Hepatocyte (in vitro differentiated cells): ENCODE results near the gene ZNF385A. TPM values are rescaled to one million over a fixed set of nuclear protein-coding genes. Genes with fewer than 3 reads are reported as not detected.

Source experiments
- DNase-seq: peaks from one replicate; pipeline ENCODE4 v3.0.0-alpha.2; 2016; ENCODE audit warnings: low spot score
- H2AFZ ChIP-seq: fragments of 200-600 bp; sonication (generic); 2 replicates; pipeline ENCODE4 v1.6.0; 2016; ENCODE audit warnings: antibody characterized with exemption, mild to moderate bottlenecking
- H3K27ac ChIP-seq: fragments of 200-600 bp; sonication (generic); 2 replicates; pipeline ENCODE4 v1.5.1; 2016; ENCODE audit warnings: mild to moderate bottlenecking
- H3K27me3 ChIP-seq: fragments of 200-600 bp; sonication (generic); 2 replicates; pipeline ENCODE4 v1.6.1; 2016
- H3K36me3 ChIP-seq: fragments of 200-600 bp; sonication (generic); replicated peaks from 2 replicates; pipeline ENCODE4 v1.5.1; 2016; ENCODE audit warnings: low read depth; ENCODE audit not compliant: insufficient read depth
- H3K4me1 ChIP-seq: fragments of 200-600 bp; sonication (generic); 2 replicates; pipeline ENCODE4 v1.5.1; 2016; ENCODE audit warnings: mild to moderate bottlenecking, moderate library complexity; ENCODE audit not compliant: insufficient read depth
- H3K4me2 ChIP-seq: fragments of 200-600 bp; sonication (generic); 2 replicates; pipeline ENCODE4 v1.6.0; 2016
- H3K4me3 ChIP-seq: fragments of 200-600 bp; sonication (generic); 2 replicates; pipeline ENCODE4 v1.5.1; 2016; ENCODE audit warnings: mild to moderate bottlenecking
- H3K79me2 ChIP-seq: fragments of 200-600 bp; sonication (generic); 2 replicates; pipeline ENCODE4 v1.6.0; 2017; ENCODE audit warnings: mild to moderate bottlenecking
- H3K9me2 ChIP-seq: fragments of 200-600 bp; sonication (generic); replicated peaks from 2 replicates; pipeline ENCODE4 v1.6.0; 2017; ENCODE audit warnings: mild to moderate bottlenecking; ENCODE audit not compliant: insufficient read depth
- H3K9me3 ChIP-seq: fragments of 200-600 bp; sonication (generic); 2 replicates; pipeline ENCODE4 v1.5.1; 2016; ENCODE audit warnings: low read depth, mild to moderate bottlenecking
- H4K20me1 ChIP-seq: fragments of 200-600 bp; sonication (generic); 2 replicates; pipeline ENCODE4 v1.6.0; 2016; ENCODE audit warnings: mild to moderate bottlenecking; ENCODE audit not compliant: insufficient read depth, poor library complexity, severe bottlenecking
- EZH2 ChIP-seq: fragments of 200-600 bp; sonication (generic); IDR thresholded peaks from 2 replicates; pipeline ENCODE4 v1.6.1; 2016; ENCODE audit warnings: antibody characterized with exemption, mild to moderate bottlenecking, borderline replicate concordance
- EZH2phosphoT487 ChIP-seq: fragments of 200-600 bp; sonication (generic); IDR thresholded peaks from one replicate; pipeline ENCODE4 v1.6.1; 2018; ENCODE audit warnings: antibody characterized with exemption, mild to moderate bottlenecking, low read depth, moderate library complexity; ENCODE audit not compliant: unreplicated experiment, severe bottlenecking
- WGBS: methylation state at CpG from one replicate; pipeline ENCODE4 v1.1.6; 2016; ENCODE audit warnings: low lambda C conversion rate; ENCODE audit errors: missing lambda C conversion rate; 5-methylcytosine and 5-hydroxymethylcytosine counted together
- polyA plus RNA-seq: library from polyadenylated mRNA; unstranded; fragments of >200 nt; fragmentation: Nextera tagmentation; extraction: Ambion mirVana; gene quantifications from 2 replicates; pipeline ENCODE4 v1.2.1, GENCODE V29; 2016
- total RNA-seq: library from RNA; depleted of rRNA; stranded (reverse); fragments of >200 nt; gene quantifications from 2 replicates; pipeline ENCODE4 v1.2.3, GENCODE V29; 2014
- TF ChIP-seq, protein P1 (sequence below): fragments of 200-600 bp; sonication (generic); IDR thresholded peaks from 2 replicates; pipeline ENCODE4 v1.5.1; 2016; ENCODE audit warnings: antibody characterized with exemption, mild to moderate bottlenecking; ENCODE audit not compliant: poor library complexity

The ZNF385A gene
- total and polyA plus RNA-seq, 2 experiments from 2014 or later: 4.2 to 5.6 TPM

DNA sequence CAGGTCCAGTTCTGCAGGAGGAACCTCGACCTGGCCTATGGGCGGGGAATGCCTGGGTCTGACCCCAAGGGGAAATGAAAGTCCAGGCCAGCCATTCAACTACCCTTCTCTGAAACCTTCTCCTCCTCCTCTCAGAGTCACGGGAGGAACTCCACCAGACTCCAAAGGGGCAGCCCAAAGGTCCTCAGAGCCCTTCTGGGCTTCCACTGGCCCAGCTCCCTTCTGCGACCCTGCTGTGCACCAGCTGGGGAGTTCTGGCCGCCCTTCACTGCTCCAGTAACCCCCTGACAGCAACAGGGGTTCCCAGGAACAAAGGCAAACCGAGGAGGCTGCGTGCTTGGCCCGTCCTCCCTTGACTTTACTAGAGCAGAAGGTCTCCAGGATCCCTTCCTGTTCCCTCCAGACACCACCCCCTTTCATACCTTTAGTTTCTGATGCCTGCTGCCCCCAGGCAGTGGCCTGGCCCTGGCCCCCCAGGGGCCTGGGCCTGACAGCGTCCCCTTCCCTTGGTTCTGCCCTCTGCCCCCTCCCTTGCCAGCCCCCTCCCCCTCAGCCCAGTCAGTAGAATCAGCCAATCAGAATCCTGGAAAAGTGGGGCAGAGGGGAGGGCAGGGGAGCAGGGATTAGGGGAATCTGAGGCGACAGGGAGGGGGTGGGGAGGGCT is 850 bp upstream of the ZNF385A start:
- Histone ChIP-seq H3K4me2 (peak overlapping the region; percentile 29), H3K4me1 (peaks cover 14% of the 10 kb centered on the region), H3K9me3 (no peaks in the 10 kb centered on the region), H3K4me3 (no peak overlapping the region), H4K20me1 (no peaks in the 10 kb centered on the region), H3K27ac (no peak overlapping the region), H3K36me3 (no peaks in the 10 kb centered on the region), H2AFZ (no peak overlapping the region), H3K9me2 (no peaks in the 10 kb centered on the region), H3K79me2 (no peaks in the 10 kb centered on the region), H3K27me3 (no peaks in the 10 kb centered on the region)
- 56% methylated on average over 9 of the region's 10 CpGs for WGBS
- no peak for DNase-seq
- no peak for TF ChIP-seq EZH2phosphoT487
- TF ChIP-seq EZH2: no peak
- TF ChIP-seq, protein P1, sequence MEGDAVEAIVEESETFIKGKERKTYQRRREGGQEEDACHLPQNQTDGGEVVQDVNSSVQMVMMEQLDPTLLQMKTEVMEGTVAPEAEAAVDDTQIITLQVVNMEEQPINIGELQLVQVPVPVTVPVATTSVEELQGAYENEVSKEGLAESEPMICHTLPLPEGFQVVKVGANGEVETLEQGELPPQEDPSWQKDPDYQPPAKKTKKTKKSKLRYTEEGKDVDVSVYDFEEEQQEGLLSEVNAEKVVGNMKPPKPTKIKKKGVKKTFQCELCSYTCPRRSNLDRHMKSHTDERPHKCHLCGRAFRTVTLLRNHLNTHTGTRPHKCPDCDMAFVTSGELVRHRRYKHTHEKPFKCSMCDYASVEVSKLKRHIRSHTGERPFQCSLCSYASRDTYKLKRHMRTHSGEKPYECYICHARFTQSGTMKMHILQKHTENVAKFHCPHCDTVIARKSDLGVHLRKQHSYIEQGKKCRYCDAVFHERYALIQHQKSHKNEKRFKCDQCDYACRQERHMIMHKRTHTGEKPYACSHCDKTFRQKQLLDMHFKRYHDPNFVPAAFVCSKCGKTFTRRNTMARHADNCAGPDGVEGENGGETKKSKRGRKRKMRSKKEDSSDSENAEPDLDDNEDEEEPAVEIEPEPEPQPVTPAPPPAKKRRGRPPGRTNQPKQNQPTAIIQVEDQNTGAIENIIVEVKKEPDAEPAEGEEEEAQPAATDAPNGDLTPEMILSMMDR: no peak

DNA sequence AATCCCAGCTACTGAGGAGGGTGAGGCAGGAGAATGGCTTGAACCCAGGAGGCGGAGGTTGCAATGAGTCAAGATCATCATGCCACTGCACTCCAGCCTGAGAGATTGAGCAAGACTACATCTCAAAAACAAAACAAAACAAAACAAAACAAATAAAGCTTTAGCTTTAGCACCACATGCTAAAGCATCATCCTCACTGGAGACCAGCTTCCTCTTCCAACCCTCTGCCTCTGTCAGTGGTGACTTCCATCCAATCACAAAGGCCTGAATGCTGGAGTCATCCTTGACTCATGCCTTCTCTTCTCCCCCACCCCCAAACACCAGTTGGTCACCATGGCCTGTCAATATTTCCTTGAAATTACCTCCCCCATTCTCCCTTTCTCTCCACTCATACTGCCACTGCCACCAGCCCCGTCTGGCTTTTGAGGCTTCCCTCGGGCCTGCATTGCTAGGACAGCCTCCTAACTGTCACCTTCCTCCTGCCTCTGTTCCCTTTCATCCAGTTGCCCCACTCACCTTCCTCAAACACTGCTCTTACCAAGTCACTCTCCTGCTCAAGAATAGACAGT is 1.4 kb downstream of the ZNF385A start:
- no peak overlapping the region for H3K27ac ChIP-seq
- no peak overlapping the region for H2AFZ ChIP-seq
- H3K79me2 ChIP-seq: no peaks in the 10 kb centered on the region
- TF ChIP-seq, protein P1: no peak
- TF ChIP-seq EZH2phosphoT487 (no peak), EZH2 (no peak)
- no peaks in the 10 kb centered on the region for H3K36me3 ChIP-seq
- H3K4me2 ChIP-seq: no peak overlapping the region
- H3K9me3 ChIP-seq: no peaks in the 10 kb centered on the region
- peaks cover 19% of the 10 kb centered on the region for H3K4me1 ChIP-seq
- 94% methylated on average over 3 of the region's 3 CpGs for WGBS
- no peak for DNase-seq
- H3K4me3 ChIP-seq: no peak overlapping the region
- no peaks in the 10 kb centered on the region for H3K9me2 ChIP-seq
- no peaks in the 10 kb centered on the region for H4K20me1 ChIP-seq
- H3K27me3 ChIP-seq: no peaks in the 10 kb centered on the region

DNA sequence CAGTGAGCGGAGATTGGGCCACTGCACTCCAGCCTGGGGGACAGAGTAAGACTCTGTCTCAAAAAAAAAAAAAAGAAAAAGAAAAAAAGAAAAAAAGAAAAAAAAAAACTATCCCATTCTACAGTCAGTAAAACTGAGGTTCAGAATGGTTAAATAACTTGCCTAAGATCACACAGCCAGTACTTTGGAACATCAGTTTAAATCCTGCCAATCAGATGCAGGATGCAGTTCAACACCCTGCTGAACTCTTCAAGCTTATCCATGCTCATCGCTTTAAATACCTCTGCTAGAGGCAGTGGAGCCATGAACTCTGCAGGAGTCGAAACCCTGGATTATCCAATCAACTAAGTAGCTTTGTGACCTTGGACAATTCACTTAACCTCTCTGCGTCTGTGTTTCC is 3.4 kb downstream of the ZNF385A start:
- Histone ChIP-seq H3K4me1 (peaks cover 19% of the 10 kb centered on the region), H3K27me3 (no peaks in the 10 kb centered on the region), H3K9me2 (no peaks in the 10 kb centered on the region), H4K20me1 (no peaks in the 10 kb centered on the region), H3K27ac (no peak overlapping the region), H3K4me3 (no peak overlapping the region), H3K9me3 (no peaks in the 10 kb centered on the region), H2AFZ (no peak overlapping the region), H3K79me2 (no peaks in the 10 kb centered on the region), H3K4me2 (no peak overlapping the region), H3K36me3 (no peaks in the 10 kb centered on the region)
- no peak for DNase-seq
- WGBS: 93% methylated on average over 4 of the region's 4 CpGs
- TF ChIP-seq EZH2: no peak
- TF ChIP-seq, protein P1: no peak
- no peak for TF ChIP-seq EZH2phosphoT487
